Brain microvascular endothelial cell (primary cell): Measurements from ENCODE around the gene SPC24.
"Not testable (repeated sequence)": the region's sequence is repeated elsewhere in the genome, so short reads cannot be mapped to it uniquely, and the experiment has no call there.

Experiments
- DNase-seq: peaks from one replicate; pipeline ENCODE4 v3.0.0-alpha.2; 2020
- H3K27ac ChIP-seq: fragments of 250-450 bp; sonication (Bioruptor Pico); 2 replicates; pipeline ENCODE4 v1.5.1; 2020; ENCODE audit warnings: mild to moderate bottlenecking, moderate library complexity
- H3K27me3 ChIP-seq: fragments of 250-450 bp; sonication (Bioruptor Pico); replicated peaks from 2 replicates; pipeline ENCODE4 v1.5.1; 2020; ENCODE audit warnings: mild to moderate bottlenecking
- H3K36me3 ChIP-seq: fragments of 250-450 bp; sonication (Bioruptor Pico); replicated peaks from 2 replicates; pipeline ENCODE4 v1.5.1; 2020; ENCODE audit warnings: mild to moderate bottlenecking
- H3K4me3 ChIP-seq: 2 replicates; pipeline ENCODE4 v1.5.1; 2011; ENCODE audit warnings: low read depth, mild to moderate bottlenecking, control low read depth, low read length, moderate library complexity
- in situ Hi-C: cut with HindIII; loops from 2 replicates; pipeline ENCODE4 v1.10.0; 2017; ENCODE audit warnings: low sequenced_read_pairs, low pct_ligation_motif_present
- TF ChIP-seq, protein P1 (sequence below): IDR thresholded peaks from 2 replicates; pipeline ENCODE4 v1.5.1; 2011; ENCODE audit warnings: low read depth, mild to moderate bottlenecking, moderate library complexity, low read length, control low read depth, inconsistent platforms; ENCODE audit errors: missing control alignments

Gene SPC24

DNA sequence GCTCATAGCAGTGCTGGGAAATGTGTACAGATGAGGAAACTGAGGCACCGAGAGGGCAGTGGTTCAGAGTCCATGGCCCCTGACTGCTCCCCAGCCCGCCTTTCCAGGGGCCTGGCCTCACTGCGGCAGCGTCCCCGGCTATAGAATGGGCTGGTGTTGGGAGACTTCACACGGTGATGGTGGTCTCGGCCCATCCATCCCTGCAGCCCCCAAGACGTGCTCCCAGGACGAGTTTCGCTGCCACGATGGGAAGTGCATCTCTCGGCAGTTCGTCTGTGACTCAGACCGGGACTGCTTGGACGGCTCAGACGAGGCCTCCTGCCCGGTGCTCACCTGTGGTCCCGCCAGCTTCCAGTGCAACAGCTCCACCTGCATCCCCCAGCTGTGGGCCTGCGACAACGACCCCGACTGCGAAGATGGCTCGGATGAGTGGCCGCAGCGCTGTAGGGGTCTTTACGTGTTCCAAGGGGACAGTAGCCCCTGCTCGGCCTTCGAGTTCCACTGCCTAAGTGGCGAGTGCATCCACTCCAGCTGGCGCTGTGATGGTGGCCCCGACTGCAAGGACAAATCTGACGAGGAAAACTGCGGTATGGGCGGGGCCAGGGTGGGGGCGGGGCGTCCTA is 50.5 kb downstream of the SPC24 start:
- H3K27me3 ChIP-seq: no peaks in the 10 kb centered on the region
- in situ Hi-C loops: no loop called here
- H3K4me3 ChIP-seq: no peak overlapping the region
- TF ChIP-seq, protein P1, sequence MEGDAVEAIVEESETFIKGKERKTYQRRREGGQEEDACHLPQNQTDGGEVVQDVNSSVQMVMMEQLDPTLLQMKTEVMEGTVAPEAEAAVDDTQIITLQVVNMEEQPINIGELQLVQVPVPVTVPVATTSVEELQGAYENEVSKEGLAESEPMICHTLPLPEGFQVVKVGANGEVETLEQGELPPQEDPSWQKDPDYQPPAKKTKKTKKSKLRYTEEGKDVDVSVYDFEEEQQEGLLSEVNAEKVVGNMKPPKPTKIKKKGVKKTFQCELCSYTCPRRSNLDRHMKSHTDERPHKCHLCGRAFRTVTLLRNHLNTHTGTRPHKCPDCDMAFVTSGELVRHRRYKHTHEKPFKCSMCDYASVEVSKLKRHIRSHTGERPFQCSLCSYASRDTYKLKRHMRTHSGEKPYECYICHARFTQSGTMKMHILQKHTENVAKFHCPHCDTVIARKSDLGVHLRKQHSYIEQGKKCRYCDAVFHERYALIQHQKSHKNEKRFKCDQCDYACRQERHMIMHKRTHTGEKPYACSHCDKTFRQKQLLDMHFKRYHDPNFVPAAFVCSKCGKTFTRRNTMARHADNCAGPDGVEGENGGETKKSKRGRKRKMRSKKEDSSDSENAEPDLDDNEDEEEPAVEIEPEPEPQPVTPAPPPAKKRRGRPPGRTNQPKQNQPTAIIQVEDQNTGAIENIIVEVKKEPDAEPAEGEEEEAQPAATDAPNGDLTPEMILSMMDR: no peak
- no peak overlapping the region for H3K27ac ChIP-seq
- no peak for DNase-seq
- peaks cover 96% of the 10 kb centered on the region for H3K36me3 ChIP-seq

DNA sequence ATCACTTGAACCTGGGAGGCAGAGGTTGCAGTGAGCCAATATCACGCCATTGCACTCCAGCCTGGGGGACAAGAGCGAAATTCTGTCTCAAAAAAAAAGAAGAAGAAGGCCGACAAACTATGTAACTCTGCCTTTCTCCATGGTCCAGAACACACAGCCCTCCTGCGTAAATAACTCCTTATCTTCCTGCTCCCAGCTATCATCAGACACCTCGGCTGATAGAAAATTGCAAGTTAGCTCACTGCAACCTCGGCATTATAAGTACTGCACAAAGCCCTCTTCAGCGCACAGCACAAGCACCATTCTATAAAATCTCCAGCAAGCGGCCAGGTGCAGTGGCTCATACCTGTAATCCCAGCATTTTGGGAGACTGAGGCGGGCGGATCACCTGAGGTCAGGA is 51.9 kb downstream of the SPC24 start:
- H3K4me3 ChIP-seq, DNase-seq, in situ Hi-C loops, H3K27ac ChIP-seq, H3K27me3 ChIP-seq: not testable (repeated sequence)
- H3K36me3 ChIP-seq: peaks cover 96% of the 10 kb centered on the region

DNA sequence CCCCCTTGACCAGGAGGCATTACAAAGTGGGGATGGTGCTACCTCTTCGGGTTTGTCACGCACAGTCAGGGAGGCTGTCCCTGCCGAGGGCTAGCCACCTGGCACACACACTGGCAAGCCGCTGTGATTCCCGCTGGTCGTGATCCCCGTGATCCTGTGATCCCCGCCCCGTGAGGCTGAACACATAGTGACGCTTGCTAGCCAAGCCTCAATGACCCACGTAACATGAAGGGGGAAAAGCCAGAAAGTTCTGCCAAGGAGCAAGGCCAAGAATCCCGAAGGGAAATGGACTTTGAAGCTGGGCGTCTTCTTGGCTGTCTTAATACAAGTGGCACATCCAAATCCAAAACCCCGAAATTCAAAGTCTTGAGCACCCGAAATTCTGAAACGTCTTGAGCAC is 52.6 kb downstream of the SPC24 start:
- H3K36me3 ChIP-seq: peaks cover 91% of the 10 kb centered on the region
- TF ChIP-seq, protein P1: no peak
- H3K4me3 ChIP-seq: no peak overlapping the region
- no peak overlapping the region for H3K27ac ChIP-seq
- in situ Hi-C loops: no loop called here
- no peaks in the 10 kb centered on the region for H3K27me3 ChIP-seq
- no peak for DNase-seq

DNA sequence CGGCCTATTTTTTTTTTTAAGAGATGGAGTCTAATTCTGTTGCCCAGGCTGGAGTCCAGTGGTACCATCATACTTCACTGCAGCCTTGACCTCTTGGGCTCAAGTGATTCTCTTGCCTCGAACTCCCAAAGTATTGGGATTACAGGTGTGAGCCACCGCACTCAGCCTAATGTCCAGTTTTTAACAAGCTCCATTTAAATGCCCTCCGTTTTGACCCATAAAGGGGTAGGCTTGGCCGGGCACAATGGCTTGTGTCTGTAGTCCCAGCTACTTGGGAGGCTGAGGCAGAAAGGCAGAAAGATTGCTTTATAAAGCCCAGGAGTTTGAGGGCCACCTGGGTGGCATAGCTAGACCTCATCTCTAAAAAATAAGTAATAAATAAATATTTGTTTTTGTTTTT is 54.5 kb downstream of the SPC24 start:
- DNase-seq: no peak
- H3K36me3 ChIP-seq: peaks cover 82% of the 10 kb centered on the region
- in situ Hi-C loops: no loop called here

DNA sequence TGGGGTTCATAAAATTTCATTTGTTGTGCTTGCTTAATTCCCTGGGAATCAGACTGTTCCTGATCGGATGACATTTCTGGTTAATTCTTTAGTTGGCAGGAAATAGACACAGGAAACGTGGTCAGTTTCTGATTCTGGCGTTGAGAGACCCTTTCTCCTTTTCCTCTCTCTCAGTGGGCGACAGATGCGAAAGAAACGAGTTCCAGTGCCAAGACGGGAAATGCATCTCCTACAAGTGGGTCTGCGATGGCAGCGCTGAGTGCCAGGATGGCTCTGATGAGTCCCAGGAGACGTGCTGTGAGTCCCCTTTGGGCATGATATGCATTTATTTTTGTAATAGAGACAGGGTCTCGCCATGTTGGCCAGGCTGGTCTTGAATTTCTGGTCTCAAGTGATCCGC is 55.5 kb downstream of the SPC24 start:
- peaks cover 76% of the 10 kb centered on the region for H3K36me3 ChIP-seq
- no peak for DNase-seq

More for the DNA sequence above, 54.5 kb downstream of the SPC24 start:
- no peaks in the 10 kb centered on the region for H3K27me3 ChIP-seq
- no peak overlapping the region for H3K27ac ChIP-seq
- no peak overlapping the region for H3K4me3 ChIP-seq
- TF ChIP-seq, protein P1: no peak

DNA sequence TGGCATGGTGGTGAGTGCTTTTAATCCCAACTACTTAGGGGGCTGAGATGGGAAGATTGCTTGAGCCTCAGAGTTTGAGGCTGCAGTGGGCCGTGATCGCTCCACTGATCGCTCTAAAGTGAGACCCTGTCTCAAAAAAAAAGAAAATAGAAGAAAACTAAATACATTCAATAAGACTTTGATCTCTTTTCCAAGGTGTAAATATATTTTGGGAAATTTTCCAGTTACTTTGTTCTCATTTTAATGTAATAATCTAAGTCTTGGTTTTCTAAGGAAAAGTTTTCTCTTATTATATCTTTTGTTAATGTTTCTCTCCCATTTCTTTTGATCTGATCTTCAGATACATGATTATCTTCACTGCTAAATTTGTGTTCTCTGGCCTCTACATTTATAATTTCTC is 56.7 kb downstream of the SPC24 start:
- Histone ChIP-seq H3K4me3 (no peak overlapping the region), H3K27ac (no peak overlapping the region), H3K27me3 (no peaks in the 10 kb centered on the region), H3K36me3 (peaks cover 74% of the 10 kb centered on the region)
- DNase-seq: no peak
- in situ Hi-C loops: no loop called here
- TF ChIP-seq, protein P1: no peak

More for the DNA sequence above, 55.5 kb downstream of the SPC24 start:
- Histone ChIP-seq H3K27ac (no peak overlapping the region), H3K27me3 (no peaks in the 10 kb centered on the region), H3K4me3 (no peak overlapping the region)
- TF ChIP-seq, protein P1: no peak
- in situ Hi-C loops: no loop called here
